H9 (cell line): Measurements from ENCODE around the gene WNT7B. TPM values are rescaled to one million over a fixed set of nuclear protein-coding genes. Genes with fewer than 3 reads are reported as not detected.

Source experiments
- DNase-seq: peaks from one replicate; pipeline ENCODE4 v3.0.0-alpha.2; 2017
- H2AFZ ChIP-seq: one replicate; pipeline ENCODE4 v1.6.1; 2013; ENCODE audit warnings: mild to moderate bottlenecking, low read length, control low read depth, moderate library complexity
- H2AK5ac ChIP-seq: 2 replicates; pipeline ENCODE4 v1.6.1; 2013; ENCODE audit warnings: low read length, control low read depth, mixed read lengths; ENCODE audit not compliant: insufficient read length
- H2BK120ac ChIP-seq: one replicate; pipeline ENCODE4 v1.6.1; 2013; ENCODE audit warnings: low read depth, mild to moderate bottlenecking, low read length, control low read depth, inconsistent platforms; ENCODE audit not compliant: poor library complexity, severe bottlenecking
- H2BK12ac ChIP-seq: 2 replicates; pipeline ENCODE4 v1.6.1; 2013; ENCODE audit warnings: low read length, control low read depth, mixed read lengths, low read depth; ENCODE audit not compliant: insufficient read length
- H2BK15ac ChIP-seq: 2 replicates; pipeline ENCODE4 v1.6.1; 2013; ENCODE audit warnings: low read depth, low read length, control low read depth
- H2BK20ac ChIP-seq: one replicate; pipeline ENCODE4 v1.6.1; 2013; ENCODE audit warnings: low read depth, mild to moderate bottlenecking, low read length, control low read depth, inconsistent platforms; ENCODE audit not compliant: poor library complexity, severe bottlenecking
- H2BK5ac ChIP-seq: 2 replicates; pipeline ENCODE4 v1.6.1; 2013; ENCODE audit warnings: low read length, control low read depth, mixed read lengths; ENCODE audit not compliant: insufficient read length
- H3K14ac ChIP-seq: 2 replicates; pipeline ENCODE4 v1.6.1; 2013; ENCODE audit warnings: low read length, control low read depth; ENCODE audit not compliant: insufficient read depth
- H3K18ac ChIP-seq: 2 replicates; pipeline ENCODE4 v1.6.1; 2013; ENCODE audit warnings: low read depth, mild to moderate bottlenecking, mixed read lengths, low read length, control low read depth; ENCODE audit not compliant: insufficient read length
- H3K23ac ChIP-seq: 2 replicates; pipeline ENCODE4 v1.6.1; 2013; ENCODE audit warnings: low read length, control low read depth, mixed read lengths, low read depth; ENCODE audit not compliant: insufficient read length
- H3K23me2 ChIP-seq: 2 replicates; pipeline ENCODE4 v1.6.1; 2013; ENCODE audit warnings: low read depth, mild to moderate bottlenecking, mixed read lengths, low read length, control low read depth; ENCODE audit not compliant: insufficient read length, poor library complexity, severe bottlenecking
- H3K27ac ChIP-seq: 2 replicates; pipeline ENCODE4 v1.5.1; 2013; ENCODE audit warnings: low read length, control low read depth, mixed read lengths, low read depth; ENCODE audit not compliant: insufficient read length
- H3K27me3 ChIP-seq: 2 replicates; pipeline ENCODE4 v1.6.1; 2013; ENCODE audit warnings: low read length, control low read depth, inconsistent platforms; ENCODE audit not compliant: insufficient read depth
- H3K4ac ChIP-seq: 2 replicates; pipeline ENCODE4 v1.6.1; 2013; ENCODE audit warnings: low read depth, mild to moderate bottlenecking, control low read depth, inconsistent platforms, low read length, moderate library complexity
- H3K4me1 ChIP-seq: 2 replicates; pipeline ENCODE4 v1.6.1; 2013; ENCODE audit warnings: low read length, control low read depth, inconsistent platforms; ENCODE audit not compliant: insufficient read depth
- H3K4me2 ChIP-seq: 2 replicates; pipeline ENCODE4 v1.6.1; 2013; ENCODE audit warnings: low read length, control low read depth, mixed read lengths; ENCODE audit not compliant: insufficient read length, insufficient read depth
- H3K56ac ChIP-seq: 2 replicates; pipeline ENCODE4 v1.6.1; 2013; ENCODE audit warnings: low read depth, mild to moderate bottlenecking, mixed read lengths, low read length, control low read depth; ENCODE audit not compliant: insufficient read length
- H3K79me1 ChIP-seq: 2 replicates; pipeline ENCODE4 v1.6.1; 2013; ENCODE audit warnings: low read depth, mild to moderate bottlenecking, moderate library complexity, low read length, control low read depth, inconsistent platforms; ENCODE audit not compliant: insufficient read depth, poor library complexity, severe bottlenecking
- H3K79me2 ChIP-seq: 2 replicates; pipeline ENCODE4 v1.6.1; 2013; ENCODE audit warnings: low read length, control low read depth, inconsistent platforms; ENCODE audit not compliant: insufficient read depth
- H3K9ac ChIP-seq: 2 replicates; pipeline ENCODE4 v1.6.1; 2013; ENCODE audit warnings: low read length, control low read depth, mixed read lengths; ENCODE audit not compliant: insufficient read length; ENCODE audit errors: extremely low read depth
- H3K9me3 ChIP-seq: one replicate; pipeline ENCODE4 v1.6.1; 2013; ENCODE audit warnings: low read depth, low read length, inconsistent platforms; ENCODE audit not compliant: control insufficient read depth
- H3T11ph ChIP-seq: one replicate; pipeline ENCODE4 v1.6.1; 2013; ENCODE audit warnings: mild to moderate bottlenecking, low read length, control low read depth, inconsistent platforms
- H4K20me1 ChIP-seq: one replicate; pipeline ENCODE4 v1.6.1; 2013; ENCODE audit not compliant: control insufficient read depth, insufficient read length, insufficient read depth
- H4K5ac ChIP-seq: 2 replicates; pipeline ENCODE4 v1.6.1; 2013; ENCODE audit warnings: low read depth, mild to moderate bottlenecking, mixed read lengths, low read length, control low read depth; ENCODE audit not compliant: insufficient read length
- H4K8ac ChIP-seq: replicated peaks from 2 replicates; pipeline ENCODE4 v1.6.1; 2013; ENCODE audit warnings: low read length, control low read depth, mixed read lengths, low read depth; ENCODE audit not compliant: insufficient read length
- H4K91ac ChIP-seq: 2 replicates; pipeline ENCODE4 v1.6.1; 2013; ENCODE audit warnings: low read depth, mild to moderate bottlenecking, moderate library complexity, mixed read lengths, low read length, control low read depth; ENCODE audit not compliant: insufficient read length
- H3K27ac Mint-ChIP-seq, 3 experiments: 2 replicates in 2 of 3; 3 replicates in 1 of 3; pipeline ENCODE4 v1.8.0; 2020 to 2021; ENCODE audit warnings: mixed read lengths in 3 of 3, mild to moderate bottlenecking in 1 of 3, moderate library complexity in 1 of 3
- H3K27me3 Mint-ChIP-seq: 2 replicates; pipeline ENCODE4 v1.8.0; 2021; ENCODE audit warnings: low read depth, mild to moderate bottlenecking, moderate library complexity, mixed read lengths
- H3K36me3 Mint-ChIP-seq, 3 experiments: 2 replicates in 2 of 3; 3 replicates in 1 of 3; pipeline ENCODE4 v1.8.0; 2020 to 2021; ENCODE audit warnings: low read depth in 3 of 3, mixed read lengths in 3 of 3; ENCODE audit not compliant: insufficient read depth in 1 of 3
- H3K4me1 Mint-ChIP-seq, 2 experiments: 2 replicates each; pipeline ENCODE4 v1.8.0; 2020; ENCODE audit warnings: mixed read lengths in 2 of 2
- H3K4me3 Mint-ChIP-seq, 2 experiments: 2 replicates in 1 of 2; 3 replicates in 1 of 2; pipeline ENCODE4 v1.8.0; 2020 to 2021; ENCODE audit warnings: mild to moderate bottlenecking in 2 of 2, mixed read lengths in 2 of 2, moderate library complexity in 1 of 2
- H3K9me3 Mint-ChIP-seq, 2 experiments: 2 replicates in 1 of 2; 3 replicates in 1 of 2; pipeline ENCODE4 v1.8.0; 2020; ENCODE audit warnings: mild to moderate bottlenecking in 2 of 2, mixed read lengths in 2 of 2, moderate library complexity in 1 of 2
- WGBS: extraction: QIAGEN DNeasy Blood & Tissue Kit; methylation state at CpG from one replicate; pipeline ENCODE4 v1.1.7; 2013; ENCODE audit warnings: missing lambda C conversion rate, low lambda C conversion rate, mixed read lengths; ENCODE audit not compliant: insufficient read length; ENCODE audit errors: extremely low coverage; 5-methylcytosine and 5-hydroxymethylcytosine counted together
- total RNA-seq: library from RNA; stranded (reverse); gene quantifications from 2 replicates; pipeline ENCODE4 v1.2.1, GENCODE V29; 2021
- TF ChIP-seq, protein P1 (sequence below): fragments of 200-600 bp; sonication (generic); conservative IDR thresholded peaks from 3 replicates; pipeline ENCODE4 v1.8.0; 2021; ENCODE audit warnings: antibody characterized with exemption, mild to moderate bottlenecking

Gene WNT7B
- total RNA-seq, 1 experiment from 2014 or later = 0.09 TPM

DNA sequence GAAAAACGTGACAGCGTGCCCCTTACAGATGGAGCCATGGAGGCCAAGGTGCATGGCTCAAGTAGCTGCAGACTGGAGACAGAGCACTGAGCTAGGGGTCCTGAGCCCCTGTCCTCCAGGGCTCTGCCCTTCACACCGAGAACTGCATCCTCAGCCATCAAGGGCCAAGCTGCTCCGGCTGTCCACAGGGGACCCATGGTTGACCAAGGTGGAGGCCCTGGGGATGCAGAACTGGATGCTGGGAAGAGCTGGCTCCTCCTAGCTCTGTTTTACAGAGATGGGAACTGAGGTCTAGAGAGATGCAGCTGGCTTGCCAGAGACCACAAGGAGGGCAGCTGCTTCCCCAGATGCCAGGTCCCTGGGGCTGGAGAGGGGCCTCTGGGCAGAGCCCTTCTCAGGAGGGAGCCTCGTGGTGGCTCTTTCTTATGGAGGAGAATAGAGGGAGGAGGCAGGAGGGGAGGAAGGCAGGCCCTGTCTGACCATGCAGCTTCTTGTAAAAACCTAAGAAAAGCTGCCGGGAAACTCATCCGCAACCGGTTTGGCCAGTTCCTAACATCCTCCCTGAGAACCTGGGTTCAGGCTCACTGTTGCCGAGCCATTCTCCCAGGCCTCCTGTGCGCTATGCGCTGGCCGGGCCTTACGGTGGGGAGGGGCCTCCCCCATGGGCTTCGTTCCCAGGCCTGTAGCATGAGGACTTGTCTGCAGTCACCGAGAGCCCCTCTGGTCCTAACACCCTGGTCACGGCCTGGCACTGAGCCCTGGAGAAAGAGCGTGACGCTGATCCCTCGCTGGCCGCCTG, 80.6 kb downstream of the WNT7B start:
- peak overlapping the region; percentile 22 for H3K18ac ChIP-seq
- H3K4me2 ChIP-seq = no peak overlapping the region
- no peak overlapping the region for H3K27ac ChIP-seq
- H3K9me3 ChIP-seq = no peaks in the 10 kb centered on the region
- no peak overlapping the region for H2BK5ac ChIP-seq
- DNase-seq = peak; percentile 82
- H4K8ac ChIP-seq = no peak overlapping the region
- H4K20me1 ChIP-seq = peaks cover 4% of the 10 kb centered on the region
- H3K23ac ChIP-seq = no peak overlapping the region
- no peak overlapping the region for H2AK5ac ChIP-seq
- Mint-ChIP-seq H3K27ac (peak overlapping the region in 2 of 3 experiments; percentile 47 to 85; a peak in 4 of 7 replicates), H3K4me3 (no peak overlapping the region), H3K36me3 (no peaks in the 10 kb centered on the region), H3K4me1 (peaks cover 11 to 20% of the 10 kb centered on the region in 2 experiments), H3K27me3 (peaks cover 10% of the 10 kb centered on the region), H3K9me3 (no peaks in the 10 kb centered on the region)
- no peaks in the 10 kb centered on the region; the same call in 1 of the 2 replicates for H3K4me1 ChIP-seq
- no peak overlapping the region for H3K56ac ChIP-seq
- no peaks in the 10 kb centered on the region for H3K27me3 ChIP-seq
- H3K9ac ChIP-seq = no peak overlapping the region
- no peak overlapping the region for H2BK20ac ChIP-seq
- no CpG with 5 or more reads among the region's 20 CpGs for WGBS
- H2AFZ ChIP-seq = no peak overlapping the region
- H4K91ac ChIP-seq = no peak overlapping the region
- no peak overlapping the region for H2BK15ac ChIP-seq
- H3T11ph ChIP-seq = no peak overlapping the region
- H4K5ac ChIP-seq = no peak overlapping the region
- H3K23me2 ChIP-seq = no peaks in the 10 kb centered on the region
- no peaks in the 10 kb centered on the region for H3K79me2 ChIP-seq
- no peak overlapping the region for H2BK120ac ChIP-seq
- TF ChIP-seq, protein P1, sequence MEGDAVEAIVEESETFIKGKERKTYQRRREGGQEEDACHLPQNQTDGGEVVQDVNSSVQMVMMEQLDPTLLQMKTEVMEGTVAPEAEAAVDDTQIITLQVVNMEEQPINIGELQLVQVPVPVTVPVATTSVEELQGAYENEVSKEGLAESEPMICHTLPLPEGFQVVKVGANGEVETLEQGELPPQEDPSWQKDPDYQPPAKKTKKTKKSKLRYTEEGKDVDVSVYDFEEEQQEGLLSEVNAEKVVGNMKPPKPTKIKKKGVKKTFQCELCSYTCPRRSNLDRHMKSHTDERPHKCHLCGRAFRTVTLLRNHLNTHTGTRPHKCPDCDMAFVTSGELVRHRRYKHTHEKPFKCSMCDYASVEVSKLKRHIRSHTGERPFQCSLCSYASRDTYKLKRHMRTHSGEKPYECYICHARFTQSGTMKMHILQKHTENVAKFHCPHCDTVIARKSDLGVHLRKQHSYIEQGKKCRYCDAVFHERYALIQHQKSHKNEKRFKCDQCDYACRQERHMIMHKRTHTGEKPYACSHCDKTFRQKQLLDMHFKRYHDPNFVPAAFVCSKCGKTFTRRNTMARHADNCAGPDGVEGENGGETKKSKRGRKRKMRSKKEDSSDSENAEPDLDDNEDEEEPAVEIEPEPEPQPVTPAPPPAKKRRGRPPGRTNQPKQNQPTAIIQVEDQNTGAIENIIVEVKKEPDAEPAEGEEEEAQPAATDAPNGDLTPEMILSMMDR = no peak
- no peak overlapping the region for H3K4ac ChIP-seq
- no peaks in the 10 kb centered on the region for H3K79me1 ChIP-seq
- peak overlapping the region; percentile 54 for H3K14ac ChIP-seq
- no peak overlapping the region for H2BK12ac ChIP-seq
